B cell (primary cell): Measurements from ENCODE around the gene SYTL1. TPM values are rescaled to one million over a fixed set of nuclear protein-coding genes. Genes with fewer than 3 reads are reported as not detected.

Source experiments
- ATAC-seq: fragments of 200-7000 bp; cut with Tn5 transposase; one replicate; pipeline ENCODE4 v1.10.0; 2021; ENCODE audit warnings: low read depth, mild to moderate bottlenecking, moderate number of reproducible peaks, moderate library complexity
- CTCF ChIA-PET: fragments of 350-600 bp; sonication (Branson Sonifier 250); formaldehyde crosslinking; loops from one replicate; lab custom pipeline; 2021; ENCODE audit warnings: antibody characterized with exemption, inconsistent platforms; lab: Charles Lee
- POLR2A ChIA-PET: fragments of 350-600 bp; sonication (Branson Sonifier 250); formaldehyde crosslinking; loops from one replicate; lab custom pipeline; 2021; ENCODE audit warnings: antibody characterized with exemption; lab: Charles Lee
- DNase-seq: peaks from one replicate; pipeline ENCODE4 v3.0.0; 2013
- H2AFZ ChIP-seq: 2 replicates; pipeline ENCODE4 v1.6.1; 2012; ENCODE audit warnings: mild to moderate bottlenecking, low read depth, low read length; ENCODE audit not compliant: insufficient read depth, poor library complexity, severe bottlenecking
- H3K27ac ChIP-seq, 2 donors: 1 replicate in 1 of 2; 2 replicates in 1 of 2; pipeline ENCODE4 v1.5.1; 2012 to 2013; ENCODE audit warnings: low read length in 2 of 2, mild to moderate bottlenecking in 2 of 2, moderate library complexity in 1 of 2
- H3K27me3 ChIP-seq, 4 experiments: fragments of 200-600 bp in 1 of 4; sonication (generic) in 1 of 4; replicated peaks in 1 of 4; 1 replicate in 2 of 4; 2 replicates in 2 of 4; pipeline versions ENCODE4 v1.6.1 to v1.7.0; 2013 to 2016; ENCODE audit warnings: low read length in 3 of 4, mild to moderate bottlenecking in 2 of 4, mixed read lengths in 1 of 4, moderate library complexity in 1 of 4; ENCODE audit not compliant: insufficient read depth in 4 of 4, control insufficient read depth in 3 of 4; ENCODE audit errors: control extremely low read depth in 1 of 4
- H3K36me3 ChIP-seq, 2 experiments: replicated peaks in 1 of 2; 1 replicate in 1 of 2; 2 replicates in 1 of 2; pipeline versions ENCODE4 v1.6.1 to v1.7.1; 2013; ENCODE audit warnings: low read length in 1 of 2; ENCODE audit not compliant: insufficient read depth in 2 of 2, control insufficient read depth in 1 of 2; ENCODE audit errors: control extremely low read depth in 1 of 2, extremely low read depth in 1 of 2
- H3K4me1 ChIP-seq, 2 donors: fragments of 200-600 bp in 1 of 2; sonication (generic) in 1 of 2; 1 replicate in 1 of 2; 2 replicates in 1 of 2; pipeline versions ENCODE4 v1.5.1 to v1.6.1; 2013 to 2017; ENCODE audit warnings: low read length in 2 of 2; ENCODE audit not compliant: control insufficient read depth in 2 of 2, insufficient read depth in 2 of 2
- H3K4me2 ChIP-seq: replicated peaks from 2 replicates; pipeline ENCODE3; 2012; ENCODE audit warnings: mild to moderate bottlenecking, low read depth, low read length; ENCODE audit not compliant: poor library complexity, severe bottlenecking
- H3K4me3 ChIP-seq, 5 experiments: fragments of 200-600 bp in 1 of 5; sonication (generic) in 1 of 5; 1 replicate in 3 of 5; 2 replicates in 2 of 5; pipeline versions ENCODE4 v1.5.1 to v1.7.0; 2011 to 2016; ENCODE audit warnings: low read length in 4 of 5, mild to moderate bottlenecking in 4 of 5, low read depth in 2 of 5, control low read depth in 1 of 5, moderate library complexity in 1 of 5; ENCODE audit not compliant: insufficient read depth in 1 of 5; ENCODE audit errors: control extremely low read depth in 1 of 5, extremely low read depth in 1 of 5
- H3K79me2 ChIP-seq: fragments of 200-600 bp; sonication (generic); one replicate; pipeline ENCODE4 v1.6.0; 2016; ENCODE audit warnings: low read length; ENCODE audit not compliant: control insufficient read depth, insufficient read depth
- H3K9ac ChIP-seq: fragments of 200-600 bp; sonication (generic); 2 replicates; pipeline ENCODE4 v1.6.1; 2017; ENCODE audit warnings: mild to moderate bottlenecking, low read length, moderate library complexity
- H3K9me3 ChIP-seq, 3 donors: one replicate each; pipeline versions ENCODE4 v1.6.1 to v1.7.1; 2013; ENCODE audit warnings: low read length in 2 of 3; ENCODE audit not compliant: control insufficient read depth in 2 of 3, insufficient read depth in 1 of 3; ENCODE audit errors: control extremely low read depth in 1 of 3
- H4K20me1 ChIP-seq: 2 replicates; pipeline ENCODE4 v1.6.0; 2012; ENCODE audit warnings: mild to moderate bottlenecking, low read length; ENCODE audit not compliant: insufficient read depth, control insufficient read depth, poor library complexity, severe bottlenecking
- H3K27ac Mint-ChIP-seq: one replicate; pipeline ENCODE4 v1.8.0; 2021; ENCODE audit warnings: mixed read lengths
- H3K27me3 Mint-ChIP-seq: one replicate; pipeline ENCODE4 v1.8.0; 2021; ENCODE audit warnings: mixed read lengths
- H3K4me1 Mint-ChIP-seq: one replicate; pipeline ENCODE4 v1.8.0; 2021; ENCODE audit warnings: mixed read lengths
- H3K4me3 Mint-ChIP-seq: one replicate; pipeline ENCODE4 v1.8.0; 2021; ENCODE audit warnings: mixed read lengths
- H3K9me3 Mint-ChIP-seq: one replicate; pipeline ENCODE4 v1.8.0; 2022; ENCODE audit warnings: mixed read lengths; ENCODE audit not compliant: insufficient read depth
- CTCF ChIP-seq: fragments of 200-600 bp; IDR thresholded peaks from one replicate; pipeline ENCODE4 v1.8.0; 2022; ENCODE audit warnings: antibody characterized with exemption, mild to moderate bottlenecking
- EZH2 ChIP-seq: IDR thresholded peaks from 2 replicates; pipeline ENCODE4 v1.6.1; 2012; ENCODE audit warnings: borderline replicate concordance, low read depth, mild to moderate bottlenecking, moderate library complexity, low read length; ENCODE audit not compliant: insufficient read depth, poor library complexity, severe bottlenecking
- WGBS: methylation state at CpG from one replicate; pipeline ENCODE4 v1.1.5; 2013; ENCODE audit warnings: missing lambda C conversion rate; ENCODE audit not compliant: insufficient coverage; 5-methylcytosine and 5-hydroxymethylcytosine counted together
- intact Hi-C: fragments of 100-400 bp; cut with micrococcal nuclease; formaldehyde crosslinking; loops from one replicate; pipeline ENCODE4 v1.10.0; 2022
- polyA plus RNA-seq: library from polyadenylated mRNA; depleted of rRNA; stranded (reverse); fragments of >200 nt; gene quantifications from 2 replicates; pipeline ENCODE4 v1.2.3, GENCODE V29; 2012
- total RNA-seq, 2 donors: library from RNA; stranded (reverse); fragments of 120-200 nt in 1 of 2; gene quantifications; 1 replicate in 1 of 2; 2 replicates in 1 of 2; pipeline versions ENCODE4 v1.2.3 to v1.2.4, GENCODE V29; 2013 to 2022

Gene SYTL1
- total and polyA plus RNA-seq, 2 donors (not counting 1 experiment from before 2014, with no cell fraction given): 159 to 444 TPM

- TF ChIP-seq EZH2 (no peak), CTCF (no peak)
- ChIA-PET CTCF (interaction anchor here (0.7 to 5.6 kb wide), 29 partner anchors 10 to 267 kb away, joined by 3 to 114 read pairs (median 5); partner anchors contain the start of genes AHDC1, SYTL1 and WASF2), POLR2A (interaction anchor here (0.6 to 1.2 kb wide), 6 partner anchors 45 to 257 kb away, joined by 3 to 5 read pairs (median 3); partner anchors contain the start of genes AHDC1 and WASF2)
- Histone ChIP-seq H2AFZ (peak overlapping the region; percentile 64), H3K9ac (peak overlapping the region; percentile 44), H3K4me3 (no peak overlapping the region), H3K27ac (peak overlapping the region; percentile 49 to 79), H3K36me3 (peaks cover 2 to 8% of the 10 kb centered on the region in 2 experiments), H3K4me1 (peaks cover 41 to 59% of the 10 kb centered on the region in 2 donors), H4K20me1 (no peaks in the 10 kb centered on the region), H3K27me3 (no peaks in the 10 kb centered on the region), H3K4me2 (peak overlapping the region; percentile 78), H3K79me2 (no peaks in the 10 kb centered on the region), H3K9me3 (no peaks in the 10 kb centered on the region)
- H3K4me1 Mint-ChIP-seq: peaks cover 58% of the 10 kb centered on the region
- no peaks in the 10 kb centered on the region for H3K27me3 Mint-ChIP-seq
- no peak for ATAC-seq
- peak; percentile 54 for DNase-seq
- peak overlapping the region; percentile 72 for H3K4me3 Mint-ChIP-seq
- no peaks in the 10 kb centered on the region for H3K9me3 Mint-ChIP-seq
- intact Hi-C loops: loop anchor here (2.0 kb wide), 2 partner anchors 34 to 124 kb away; no protein-coding TSS in a partner anchor
- peak overlapping the region; percentile 89 for H3K27ac Mint-ChIP-seq
- 18% methylated on average over 7 of the region's 8 CpGs for WGBS
Observed at GRCh38 chr1:27402349-27402754, 60.5 kb downstream of the SYTL1 start.
